Activated CD4-positive, CD25-positive, alpha-beta regulatory T cell treated with anti-CD3 and anti-CD28 coated beads, Interleukin-2, amount 50 U/mL, for 16 hours (primary cell): ENCODE results near the gene ATR.

Experiments used
- DNase-seq: peaks from one replicate; pipeline ENCODE4 v3.0.0-alpha.2; 2020; ENCODE audit warnings: low read depth, low spot score

The ATR gene

DNA sequence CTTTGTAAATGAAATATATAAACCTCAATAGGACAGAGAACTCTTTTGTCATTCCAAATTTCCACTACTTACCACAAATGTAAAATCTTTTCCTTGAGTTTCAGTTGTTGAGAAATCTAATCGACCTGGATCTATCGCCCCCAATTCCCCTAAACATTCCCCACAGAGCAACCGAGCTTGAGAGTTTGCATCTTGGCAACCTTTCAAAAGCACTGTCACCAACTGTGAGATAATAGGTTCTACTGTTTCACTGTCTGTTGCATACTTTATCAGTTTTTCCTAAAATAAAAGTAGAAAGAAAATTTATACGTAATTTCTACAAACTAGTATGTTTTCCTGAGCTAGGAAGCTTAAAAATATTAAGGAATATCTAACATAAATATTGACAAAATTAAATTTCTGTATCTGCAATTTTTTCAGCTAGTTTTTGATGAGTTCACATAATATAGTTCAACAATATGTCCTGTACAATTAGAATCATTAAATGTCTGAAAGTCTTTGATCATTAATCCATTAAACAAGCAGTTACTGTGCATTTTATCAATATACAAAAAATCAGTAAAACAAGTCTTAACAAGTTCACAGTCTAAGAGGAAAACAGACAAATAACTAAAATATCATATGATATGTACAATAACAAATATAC is 54.5 kb downstream of the ATR start:
- DNase-seq = no peak

DNA sequence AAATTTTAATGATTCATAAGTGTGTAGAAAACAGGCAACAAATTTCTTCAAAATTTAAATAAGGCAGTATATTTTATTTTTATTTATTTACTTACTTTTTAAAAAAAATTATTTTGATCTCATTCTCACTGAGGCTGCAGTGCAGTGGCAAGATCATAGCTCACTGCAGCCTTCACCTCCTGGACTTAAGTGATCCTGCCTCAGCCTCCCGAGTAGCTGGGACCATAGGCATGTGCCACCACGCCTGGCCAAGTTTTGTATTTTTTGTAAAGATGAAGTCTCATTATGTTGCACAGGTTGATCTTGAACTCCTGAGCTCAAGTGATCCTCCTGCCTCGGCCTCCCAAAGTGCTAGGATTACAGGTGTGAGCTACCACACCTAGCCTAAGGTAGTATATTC is 69.5 kb downstream of the ATR start:
- no peak for DNase-seq

- no peak for DNase-seq
Measured at GRCh38 chr3:142507241-142507640, 71.3 kb downstream of the ATR start.

GRCh38 chr3:142502187-142502985 is 76.1 kb downstream of the ATR start:
- no peak for DNase-seq

DNA sequence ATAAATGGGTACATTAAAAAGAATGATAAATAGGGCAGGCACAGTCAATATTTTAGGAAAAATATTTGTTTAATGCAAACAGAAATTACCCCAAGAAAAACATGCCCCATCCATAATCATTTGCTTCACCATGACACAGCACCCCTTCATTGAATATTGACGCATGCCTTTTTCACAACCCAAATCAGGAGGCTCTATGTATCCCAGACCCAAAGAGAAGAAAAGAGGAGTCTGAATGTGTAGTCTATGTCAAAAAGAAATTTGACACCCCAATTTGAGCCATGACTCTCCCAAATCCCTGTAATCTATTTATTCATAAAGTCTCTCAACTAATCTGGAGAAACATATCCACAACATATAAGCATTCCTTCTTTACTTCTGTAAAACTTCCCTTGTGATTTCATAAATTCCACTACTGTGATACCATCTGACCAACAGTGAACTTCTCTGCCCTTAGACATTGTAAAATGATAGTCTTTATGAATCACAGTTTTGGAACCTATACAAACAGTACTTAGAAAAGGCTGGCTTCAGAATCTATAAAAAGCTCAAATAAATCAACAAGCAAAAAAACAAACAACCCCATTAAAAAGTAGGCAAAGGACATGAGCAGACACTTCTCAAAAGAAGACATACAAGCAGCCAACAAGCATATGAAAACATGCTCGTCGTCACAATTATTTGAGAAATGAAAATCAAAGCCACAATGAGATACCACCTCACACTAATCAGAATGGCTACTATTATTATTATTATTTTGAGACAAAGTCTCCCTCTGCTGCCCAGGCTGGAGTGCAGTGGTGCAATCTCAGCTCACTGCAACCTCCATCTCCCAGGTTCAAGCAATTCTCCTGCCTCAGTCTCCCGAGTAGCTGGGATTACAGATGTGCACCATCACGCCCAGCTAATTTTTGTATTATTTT is 77.3 kb downstream of the ATR start:
- no peak for DNase-seq

DNA sequence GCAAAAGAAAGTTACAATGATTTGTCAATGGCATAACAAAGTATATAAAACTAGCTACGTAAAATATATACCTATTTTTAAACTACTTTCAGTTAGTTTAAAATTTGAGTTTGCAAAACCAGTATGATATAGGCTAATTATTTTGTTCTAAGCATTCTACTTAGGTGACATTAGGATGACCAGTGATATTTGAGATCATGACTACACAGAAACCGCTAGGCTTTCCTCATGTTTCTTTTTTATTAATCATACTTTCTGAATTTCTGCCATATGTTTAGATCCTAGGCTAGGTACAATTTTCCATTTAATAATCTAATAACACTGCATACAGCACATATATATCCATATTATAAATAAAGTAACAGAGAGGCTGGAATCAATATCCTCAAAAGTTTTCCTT is 78.3 kb downstream of the ATR start:
- DNase-seq = no peak

DNA sequence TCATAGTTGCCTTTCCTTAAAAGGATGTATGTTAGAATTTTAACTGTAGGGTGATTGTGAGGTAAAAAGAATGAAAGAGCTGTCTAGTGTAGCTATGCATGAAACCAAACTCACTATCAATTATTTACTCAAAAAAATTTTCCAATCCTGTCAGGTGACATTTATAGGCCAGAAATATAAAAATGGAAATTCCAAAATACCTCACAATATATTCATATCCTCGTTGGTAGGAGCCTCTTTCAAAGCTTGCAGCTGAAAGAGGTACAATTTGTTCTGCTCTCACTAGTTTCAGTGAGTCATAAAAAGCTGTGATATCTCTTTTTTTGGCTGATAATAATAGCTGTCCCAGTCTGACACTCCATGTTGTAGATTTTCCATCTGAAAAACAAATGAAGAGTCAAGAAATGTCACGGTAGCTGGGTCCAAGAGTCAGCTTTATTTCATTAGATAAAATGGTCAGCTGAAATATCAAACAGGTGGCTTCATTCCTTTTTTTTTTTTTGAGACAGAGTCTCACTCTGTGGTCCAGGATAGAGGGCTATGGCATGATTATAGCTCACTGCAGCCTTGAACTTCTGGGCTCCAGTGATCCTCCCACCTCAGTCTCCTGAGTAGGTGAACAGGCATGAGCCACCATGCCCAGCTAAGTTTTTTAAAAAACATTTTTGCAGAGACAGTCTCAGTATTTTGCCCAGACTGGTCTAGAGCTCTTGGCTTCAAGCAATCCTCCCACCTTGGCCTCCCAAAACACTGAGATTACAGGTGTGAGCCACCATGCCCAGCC is 79.9 kb downstream of the ATR start:
- no peak for DNase-seq

GRCh38 chr3:142497729-142498128 is 80.8 kb downstream of the ATR start:
- no peak for DNase-seq

- DNase-seq = no peak
Measured at GRCh38 chr3:142495103-142495502, 83.4 kb downstream of the ATR start.

DNA sequence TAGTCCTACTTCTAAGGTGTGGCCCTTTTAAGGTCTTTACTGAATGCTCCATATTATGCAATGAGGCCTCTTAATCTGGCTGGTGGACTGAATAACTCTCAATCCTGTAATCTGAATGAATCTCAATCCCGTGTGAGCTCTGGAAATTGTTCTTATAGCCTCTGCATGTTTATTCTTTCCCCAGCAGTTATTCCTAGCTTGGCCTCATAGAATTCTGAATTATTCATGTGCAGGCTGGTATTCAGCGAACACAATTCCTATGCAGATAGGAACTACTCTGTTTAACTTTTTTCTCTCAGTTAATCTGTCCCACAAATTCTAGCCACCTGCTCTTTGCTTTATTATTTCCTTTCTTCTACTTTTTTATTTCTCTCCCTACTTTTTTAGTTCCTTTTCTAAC is 86.3 kb downstream of the ATR start:
- no peak for DNase-seq

GRCh38 chr3:142489572-142490323 is 88.8 kb downstream of the ATR start:
- no peak for DNase-seq

- DNase-seq = no peak
Measured at GRCh38 chr3:142484912-142485435, 93.6 kb downstream of the ATR start.

- DNase-seq = no peak
Measured at GRCh38 chr3:142481196-142481595, 97.3 kb downstream of the ATR start.

GRCh38 chr3:142470826-142471225 is 107.7 kb downstream of the ATR start:
- no peak for DNase-seq

GRCh38 chr3:142468456-142468855 is 110.1 kb downstream of the ATR start:
- DNase-seq = no peak

GRCh38 chr3:142467768-142468167 is 110.8 kb downstream of the ATR start:
- no peak for DNase-seq

DNA sequence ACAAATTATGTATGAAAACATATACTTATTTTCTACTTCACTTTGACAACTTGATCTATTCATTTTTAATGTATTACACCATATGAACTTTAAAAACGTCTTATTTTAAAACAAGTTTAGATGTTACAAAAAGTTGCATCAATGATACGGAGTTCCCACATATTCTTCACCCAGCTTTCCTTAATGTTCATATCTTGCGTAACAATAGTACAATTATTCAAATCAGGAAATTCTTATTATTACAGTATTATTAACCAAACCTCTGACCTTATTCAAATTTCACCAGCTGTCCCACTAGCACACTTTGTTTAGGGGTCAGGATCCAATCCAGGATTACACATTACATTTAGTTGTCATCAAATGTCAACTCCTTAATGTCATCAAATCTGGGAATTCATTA is 117.8 kb downstream of the ATR start:
- DNase-seq = no peak

- DNase-seq = no peak
Measured at GRCh38 chr3:142459929-142460328, 118.6 kb downstream of the ATR start.

GRCh38 chr3:142459096-142459495 is 119.4 kb downstream of the ATR start:
- no peak for DNase-seq

DNA sequence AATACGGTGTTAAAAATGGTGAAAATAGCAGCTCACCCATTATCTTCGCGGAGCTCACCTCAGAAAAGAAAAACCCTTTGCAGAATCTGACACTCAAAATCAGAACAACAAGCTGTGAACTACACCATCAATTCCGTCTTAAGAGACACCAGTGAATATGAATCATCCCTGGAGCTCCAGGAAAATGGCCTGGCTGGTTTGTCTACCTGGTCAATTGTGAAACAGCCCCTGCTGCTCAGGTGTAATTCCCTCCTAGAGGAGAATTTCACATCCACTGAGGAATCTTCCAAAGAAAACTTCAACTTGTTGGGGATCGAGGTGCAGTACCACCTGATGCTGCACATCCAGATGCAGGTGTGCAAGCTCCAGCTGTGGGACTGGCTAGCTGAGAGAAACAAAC is 127.7 kb downstream of the ATR start:
- DNase-seq = no peak

- no peak for DNase-seq
Measured at GRCh38 chr3:142450189-142450588, 128.3 kb downstream of the ATR start.
